ENCODE data around the gene FBXL3.
A peak's percentile ranks its signal among the peaks of the same experiment; 100 is the strongest.
"Not testable (repeated sequence)": the region's sequence is repeated elsewhere in the genome, so short reads cannot be mapped to it uniquely, and the experiment has no call there.

The FBXL3 gene

GRCh38 chr13:76982061-76982460 is 44.9 kb downstream of the FBXL3 start:
- Mint-ChIP-seq H3K9me3 (ENCODE audit: low read depth) (no peaks in the 10 kb centered on the region), H3K4me3 (no peak overlapping the region), H3K27me3 (peaks cover 16% of the 10 kb centered on the region)

GRCh38 chr13:76980075-76980718 is 46.8 kb downstream of the FBXL3 start:
- Mint-ChIP-seq H3K27ac (no peak overlapping the region), H3K4me3 (peak overlapping the region; percentile 36), H3K4me1 (ENCODE audit: low read depth) (peaks cover 6% of the 10 kb centered on the region), H3K27me3 (peaks cover 16% of the 10 kb centered on the region), H3K9me3 (ENCODE audit: low read depth) (no peaks in the 10 kb centered on the region), H3K36me3 (no peaks in the 10 kb centered on the region)

More at GRCh38 chr13:76982061-76982460, 44.9 kb downstream of the FBXL3 start:
- peaks cover 3% of the 10 kb centered on the region for H3K4me1 Mint-ChIP-seq (ENCODE audit: low read depth)
- H3K36me3 Mint-ChIP-seq: no peaks in the 10 kb centered on the region
- no peak overlapping the region for H3K27ac Mint-ChIP-seq

- Mint-ChIP-seq H3K4me3 (no peak overlapping the region), H3K27me3 (peaks cover 23% of the 10 kb centered on the region), H3K27ac (no peak overlapping the region), H3K4me1 (ENCODE audit: low read depth) (peaks cover 6% of the 10 kb centered on the region), H3K9me3 (ENCODE audit: low read depth) (no peaks in the 10 kb centered on the region), H3K36me3 (no peaks in the 10 kb centered on the region)
These were observed 50.0 kb downstream of the FBXL3 start for GRCh38 chr13:76976929-76977328.

GRCh38 chr13:76976490-76976889 is 50.5 kb downstream of the FBXL3 start:
- Mint-ChIP-seq H3K9me3 (ENCODE audit: low read depth) (no peaks in the 10 kb centered on the region), H3K4me3 (no peak overlapping the region), H3K4me1 (ENCODE audit: low read depth) (peaks cover 6% of the 10 kb centered on the region), H3K27me3 (peaks cover 18% of the 10 kb centered on the region), H3K27ac (no peak overlapping the region), H3K36me3 (no peaks in the 10 kb centered on the region)

- peaks cover 16% of the 10 kb centered on the region for H3K27me3 Mint-ChIP-seq
These were observed 51.1 kb downstream of the FBXL3 start for GRCh38 chr13:76975863-76976262.

GRCh38 chr13:76974618-76974975 is 52.4 kb downstream of the FBXL3 start:
- H3K9me3 Mint-ChIP-seq (ENCODE audit: low read depth): no peaks in the 10 kb centered on the region
- H3K4me1 Mint-ChIP-seq (ENCODE audit: low read depth): peaks cover 6% of the 10 kb centered on the region
- H3K27me3 Mint-ChIP-seq: peaks cover 21% of the 10 kb centered on the region
- no peak overlapping the region for H3K4me3 Mint-ChIP-seq
- H3K27ac Mint-ChIP-seq: no peak overlapping the region
- no peaks in the 10 kb centered on the region for H3K36me3 Mint-ChIP-seq

More at GRCh38 chr13:76975863-76976262, 51.1 kb downstream of the FBXL3 start:
- no peak overlapping the region for H3K27ac Mint-ChIP-seq
- H3K36me3 Mint-ChIP-seq: no peaks in the 10 kb centered on the region
- H3K4me1 Mint-ChIP-seq (ENCODE audit: low read depth): peaks cover 6% of the 10 kb centered on the region
- H3K9me3 Mint-ChIP-seq (ENCODE audit: low read depth): no peaks in the 10 kb centered on the region
- H3K4me3 Mint-ChIP-seq: no peak overlapping the region

- Mint-ChIP-seq H3K36me3 (no peaks in the 10 kb centered on the region), H3K4me1 (ENCODE audit: low read depth) (peaks cover 6% of the 10 kb centered on the region), H3K27me3 (peaks cover 18% of the 10 kb centered on the region), H3K9me3 (ENCODE audit: low read depth) (no peaks in the 10 kb centered on the region), H3K27ac (no peak overlapping the region), H3K4me3 (no peak overlapping the region)
These were observed 52.9 kb downstream of the FBXL3 start for GRCh38 chr13:76973920-76974617.

- Mint-ChIP-seq H3K27me3 (peaks cover 13% of the 10 kb centered on the region), H3K36me3 (no peaks in the 10 kb centered on the region), H3K9me3 (ENCODE audit: low read depth) (no peaks in the 10 kb centered on the region), H3K4me3 (no peak overlapping the region), H3K4me1 (ENCODE audit: low read depth) (peaks cover 3% of the 10 kb centered on the region), H3K27ac (no peak overlapping the region)
These were observed 54.8 kb downstream of the FBXL3 start for GRCh38 chr13:76971851-76972829.

- no peak overlapping the region for H3K4me3 Mint-ChIP-seq
- no peaks in the 10 kb centered on the region for H3K9me3 Mint-ChIP-seq (ENCODE audit: low read depth)
- H3K27me3 Mint-ChIP-seq: peaks cover 13% of the 10 kb centered on the region
- no peaks in the 10 kb centered on the region for H3K36me3 Mint-ChIP-seq
- H3K27ac Mint-ChIP-seq: no peak overlapping the region
- no peaks in the 10 kb centered on the region for H3K4me1 Mint-ChIP-seq (ENCODE audit: low read depth)
These were observed 55.7 kb downstream of the FBXL3 start for GRCh38 chr13:76971215-76971614.

GRCh38 chr13:76969488-76970365 is 57.2 kb downstream of the FBXL3 start:
- Mint-ChIP-seq H3K36me3 (no peaks in the 10 kb centered on the region), H3K27me3 (peaks cover 13% of the 10 kb centered on the region)

GRCh38 chr13:76968041-76968440 is 58.9 kb downstream of the FBXL3 start:
- Mint-ChIP-seq H3K4me3 (no peak overlapping the region), H3K4me1 (ENCODE audit: low read depth) (no peaks in the 10 kb centered on the region), H3K27ac (no peak overlapping the region), H3K36me3 (no peaks in the 10 kb centered on the region), H3K9me3 (ENCODE audit: low read depth) (no peaks in the 10 kb centered on the region), H3K27me3 (peaks cover 7% of the 10 kb centered on the region)

More at GRCh38 chr13:76969488-76970365, 57.2 kb downstream of the FBXL3 start:
- Mint-ChIP-seq H3K9me3 (ENCODE audit: low read depth) (no peaks in the 10 kb centered on the region), H3K4me1 (ENCODE audit: low read depth) (no peaks in the 10 kb centered on the region), H3K4me3 (no peak overlapping the region), H3K27ac (no peak overlapping the region)

- H3K4me1 Mint-ChIP-seq (ENCODE audit: low read depth): no peaks in the 10 kb centered on the region
- no peaks in the 10 kb centered on the region for H3K36me3 Mint-ChIP-seq
- no peak overlapping the region for H3K4me3 Mint-ChIP-seq
- no peaks in the 10 kb centered on the region for H3K9me3 Mint-ChIP-seq (ENCODE audit: low read depth)
- no peak overlapping the region for H3K27ac Mint-ChIP-seq
- peaks cover 6% of the 10 kb centered on the region for H3K27me3 Mint-ChIP-seq
These were observed 59.9 kb downstream of the FBXL3 start for GRCh38 chr13:76967031-76967430.

- Mint-ChIP-seq H3K27me3 (peaks cover 5% of the 10 kb centered on the region), H3K4me3 (no peak overlapping the region), H3K36me3 (no peaks in the 10 kb centered on the region), H3K4me1 (ENCODE audit: low read depth) (no peaks in the 10 kb centered on the region), H3K27ac (no peak overlapping the region), H3K9me3 (ENCODE audit: low read depth) (peaks cover 8% of the 10 kb centered on the region)
These were observed 61.1 kb downstream of the FBXL3 start for GRCh38 chr13:76965759-76966421.

- Mint-ChIP-seq H3K9me3 (ENCODE audit: low read depth) (peaks cover 17% of the 10 kb centered on the region), H3K36me3 (peaks cover 11% of the 10 kb centered on the region)
- not testable (repeated sequence) for H3K4me3 Mint-ChIP-seq; H3K27ac Mint-ChIP-seq; H3K27me3 Mint-ChIP-seq; H3K4me1 Mint-ChIP-seq (ENCODE audit: low read depth)
These were observed 67.2 kb downstream of the FBXL3 start for GRCh38 chr13:76959734-76960133.
